Mucosa of rectum (tissue), 2 donors: Measurements from ENCODE around the gene BRD7.

Source experiments
- H3K27ac ChIP-seq, 2 donors: one replicate each; pipeline ENCODE4 v1.7.0; 2013; ENCODE audit warnings: inconsistent platforms in 2 of 2, low read depth in 2 of 2, low read length in 2 of 2
- H3K27me3 ChIP-seq, 2 donors: one replicate each; pipeline ENCODE4 v1.7.0; 2013; ENCODE audit warnings: low read length in 2 of 2; ENCODE audit not compliant: control insufficient read depth in 2 of 2, insufficient read depth in 2 of 2
- H3K36me3 ChIP-seq, 2 donors: one replicate each; pipeline ENCODE4 v1.7.0; 2013; ENCODE audit warnings: low read length in 2 of 2; ENCODE audit not compliant: control insufficient read depth in 2 of 2, insufficient read depth in 2 of 2
- H3K4me1 ChIP-seq, 2 donors: one replicate each; pipeline ENCODE4 v1.7.0; 2013; ENCODE audit warnings: low read length in 2 of 2, mild to moderate bottlenecking in 1 of 2; ENCODE audit not compliant: control insufficient read depth in 2 of 2, insufficient read depth in 2 of 2
- H3K4me3 ChIP-seq, 2 donors: one replicate each; pipeline ENCODE4 v1.7.0; 2013; ENCODE audit warnings: low read length in 2 of 2
- H3K9ac ChIP-seq, 2 donors: one replicate each; pipeline ENCODE4 v1.7.0; 2013; ENCODE audit warnings: low read length in 2 of 2, low read depth in 1 of 2, mild to moderate bottlenecking in 1 of 2
- H3K9me3 ChIP-seq, 2 donors: one replicate each; pipeline ENCODE4 v1.7.0; 2013; ENCODE audit warnings: low read length in 2 of 2; ENCODE audit not compliant: control insufficient read depth in 2 of 2
- donor health status: healthy.
- donor health status: Normal muscosa, but diverticular disease.

The BRD7 gene

DNA sequence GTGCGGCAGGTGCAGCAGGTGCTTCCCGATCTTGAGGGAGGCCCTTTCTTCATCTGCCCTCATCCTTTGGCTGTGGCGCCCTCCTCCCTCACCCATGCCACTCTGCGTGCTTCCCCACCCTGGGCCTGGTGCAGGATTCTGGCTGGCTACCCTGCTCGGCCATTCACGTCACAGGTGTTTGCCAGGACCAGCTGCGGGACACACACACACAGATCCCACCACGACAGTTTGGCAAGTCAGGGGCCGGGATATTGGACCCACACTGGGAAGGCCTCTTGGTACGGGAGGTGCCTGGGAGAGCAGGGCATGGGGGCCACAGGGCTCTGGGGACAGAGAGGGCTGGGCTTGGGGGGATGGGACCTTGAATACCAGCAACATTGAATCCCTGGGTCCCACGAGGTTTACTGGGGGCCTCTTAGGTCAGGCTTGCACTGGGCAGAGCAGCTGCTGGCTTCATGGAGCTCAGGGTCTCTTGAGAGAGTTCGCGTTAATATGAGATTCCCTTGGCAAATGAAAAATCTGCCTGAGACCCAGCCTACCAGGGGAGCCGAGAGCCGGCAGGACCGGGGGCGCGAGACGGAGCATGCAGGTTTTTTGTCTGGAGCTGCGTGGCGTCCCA lies 87.3 kb downstream of the BRD7 start:
- Histone ChIP-seq H3K9ac (peak overlapping the region in 1 of 2 donors; percentile 0), H3K27me3 (no peaks in the 10 kb centered on the region), H3K4me1 (peaks cover 32 to 33% of the 10 kb centered on the region in 2 donors), H3K9me3 (no peaks in the 10 kb centered on the region), H3K36me3 (no peaks in the 10 kb centered on the region), H3K4me3 (peak overlapping the region in 1 of 2 donors; percentile 26), H3K27ac (peak overlapping the region; percentile 8 to 45)

GRCh38 chr16:50280932-50281331 lies 87.9 kb downstream of the BRD7 start:
- no peaks in the 10 kb centered on the region for H3K9me3 ChIP-seq
- peak overlapping the region in 1 of 2 donors; percentile 45 for H3K27ac ChIP-seq
- H3K9ac ChIP-seq: no peak overlapping the region
- H3K4me3 ChIP-seq: peak overlapping the region in 1 of 2 donors; percentile 20
- H3K36me3 ChIP-seq: no peaks in the 10 kb centered on the region
- no peaks in the 10 kb centered on the region for H3K27me3 ChIP-seq
- H3K4me1 ChIP-seq: peaks cover 32 to 33% of the 10 kb centered on the region in 2 donors

- Histone ChIP-seq H3K9ac (peak overlapping the region; percentile 2 to 52), H3K4me3 (peak overlapping the region in 1 of 2 donors; percentile 44), H3K36me3 (no peaks in the 10 kb centered on the region), H3K9me3 (no peaks in the 10 kb centered on the region), H3K4me1 (peaks cover 32 to 33% of the 10 kb centered on the region in 2 donors), H3K27ac (peak overlapping the region; percentile 18 to 56), H3K27me3 (no peaks in the 10 kb centered on the region)
Observed at GRCh38 chr16:50279504-50279865, 89.3 kb downstream of the BRD7 start.

DNA sequence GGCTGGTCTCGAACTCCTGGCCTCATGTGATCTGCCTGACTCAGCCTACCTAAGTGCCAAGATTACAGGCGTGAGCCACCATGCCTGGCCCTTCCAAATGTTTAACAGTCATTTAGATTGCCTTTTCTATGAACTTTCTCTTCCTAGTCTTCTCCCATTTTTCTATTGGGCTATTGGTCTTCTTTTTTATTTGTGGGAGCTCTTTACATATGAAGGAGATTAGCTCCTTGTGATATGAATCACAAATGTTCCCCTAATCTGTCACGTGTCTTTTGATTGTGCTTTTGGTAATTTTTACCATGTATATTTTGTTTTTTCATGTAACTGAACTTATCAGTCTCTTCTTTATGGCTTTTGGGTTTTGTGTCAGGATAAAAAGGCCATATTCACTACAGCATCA lies 90.5 kb downstream of the BRD7 start:
- no peaks in the 10 kb centered on the region for H3K36me3 ChIP-seq
- H3K4me3 ChIP-seq: no peak overlapping the region
- H3K27me3 ChIP-seq: no peaks in the 10 kb centered on the region
- no peak overlapping the region for H3K27ac ChIP-seq
- H3K9ac ChIP-seq: no peak overlapping the region
- no peaks in the 10 kb centered on the region for H3K9me3 ChIP-seq
- H3K4me1 ChIP-seq: peaks cover 23 to 26% of the 10 kb centered on the region in 2 donors

GRCh38 chr16:50276801-50277555 lies 91.8 kb downstream of the BRD7 start:
- Histone ChIP-seq H3K36me3 (no peaks in the 10 kb centered on the region), H3K27me3 (no peaks in the 10 kb centered on the region), H3K4me1 (peaks cover 18 to 20% of the 10 kb centered on the region in 2 donors), H3K9me3 (no peaks in the 10 kb centered on the region), H3K9ac (no peak overlapping the region), H3K27ac (no peak overlapping the region), H3K4me3 (no peak overlapping the region)

DNA sequence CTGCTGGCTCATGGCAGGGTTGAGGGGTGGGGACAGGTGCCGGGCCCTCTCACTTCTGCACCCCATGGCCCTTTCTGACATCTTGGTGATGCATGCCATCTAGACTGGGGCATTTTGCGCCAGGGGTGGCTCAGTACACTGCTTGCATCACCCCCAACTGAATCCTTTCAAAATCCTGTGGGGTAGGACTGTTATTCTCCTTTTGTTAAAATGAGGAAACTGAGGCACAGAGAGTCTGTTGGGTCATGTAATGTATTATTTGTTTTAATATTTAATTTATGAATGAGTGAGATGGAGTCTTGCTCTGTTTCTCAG lies 92.5 kb downstream of the BRD7 start:
- Histone ChIP-seq H3K9me3 (no peaks in the 10 kb centered on the region), H3K36me3 (no peaks in the 10 kb centered on the region), H3K27ac (peak overlapping the region in 1 of 2 donors; percentile 32), H3K9ac (no peak overlapping the region), H3K4me1 (peaks cover 14 to 16% of the 10 kb centered on the region in 2 donors), H3K4me3 (no peak overlapping the region), H3K27me3 (no peaks in the 10 kb centered on the region)

DNA sequence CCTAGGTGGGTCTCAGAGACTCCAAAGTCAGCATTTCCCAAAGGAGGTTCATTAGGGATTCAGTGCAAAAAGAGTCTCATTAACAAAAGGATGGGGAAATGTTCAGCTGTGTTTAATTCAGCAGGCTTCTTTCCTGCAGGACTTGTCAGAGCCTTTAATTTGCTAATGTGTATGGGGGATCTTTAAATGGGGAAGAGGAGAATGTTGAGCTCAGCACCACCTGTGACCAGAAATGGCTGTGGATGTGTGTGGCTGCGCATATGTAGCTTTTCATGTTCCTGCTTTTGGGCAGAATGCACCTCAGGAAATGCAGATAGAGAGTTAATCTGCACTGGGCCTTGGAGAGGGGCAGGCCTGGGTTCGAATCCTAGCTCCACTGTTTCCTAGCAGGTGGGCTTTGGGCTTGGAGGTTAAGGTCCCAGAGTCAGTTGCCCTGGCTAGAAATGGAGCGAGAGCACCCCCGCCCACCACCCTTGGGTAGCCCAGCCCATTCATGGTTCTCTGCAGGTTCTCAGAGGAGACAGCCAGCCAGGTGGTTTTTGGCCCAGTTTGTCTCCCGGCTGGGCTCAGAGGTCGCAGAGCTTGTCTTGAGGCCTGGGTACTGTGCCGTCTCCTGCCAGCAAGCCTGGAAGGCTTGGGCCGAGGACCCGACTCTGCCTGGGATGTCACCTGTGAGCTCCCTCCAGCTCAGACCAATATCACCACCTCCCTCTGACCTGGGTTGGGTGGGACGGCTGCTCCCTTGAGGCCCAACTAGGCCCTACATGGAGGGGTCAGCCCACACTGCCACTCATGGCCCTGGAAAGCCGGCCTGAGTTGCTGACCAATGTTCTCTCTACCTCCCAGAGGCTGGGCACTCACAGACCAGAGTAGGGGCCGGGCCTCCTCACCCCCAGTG lies 93.1 kb downstream of the BRD7 start:
- H3K4me3 ChIP-seq: peak overlapping the region; percentile 5 to 66
- peak overlapping the region in 1 of 2 donors; percentile 84 for H3K27ac ChIP-seq
- H3K9me3 ChIP-seq: no peaks in the 10 kb centered on the region
- no peak overlapping the region for H3K9ac ChIP-seq
- H3K36me3 ChIP-seq: no peaks in the 10 kb centered on the region
- H3K4me1 ChIP-seq: peaks cover 10 to 11% of the 10 kb centered on the region in 2 donors
- no peaks in the 10 kb centered on the region for H3K27me3 ChIP-seq

- H3K4me1 ChIP-seq: peaks cover 7 to 11% of the 10 kb centered on the region in 2 donors
- no peaks in the 10 kb centered on the region for H3K9me3 ChIP-seq
- H3K27me3 ChIP-seq: no peaks in the 10 kb centered on the region
- peak overlapping the region; percentile 5 to 66 for H3K4me3 ChIP-seq
- H3K27ac ChIP-seq: peak overlapping the region in 1 of 2 donors; percentile 84
- peak overlapping the region; percentile 36 to 70 for H3K9ac ChIP-seq
- H3K36me3 ChIP-seq: no peaks in the 10 kb centered on the region
Observed at GRCh38 chr16:50275098-50275415, 93.7 kb downstream of the BRD7 start.

DNA sequence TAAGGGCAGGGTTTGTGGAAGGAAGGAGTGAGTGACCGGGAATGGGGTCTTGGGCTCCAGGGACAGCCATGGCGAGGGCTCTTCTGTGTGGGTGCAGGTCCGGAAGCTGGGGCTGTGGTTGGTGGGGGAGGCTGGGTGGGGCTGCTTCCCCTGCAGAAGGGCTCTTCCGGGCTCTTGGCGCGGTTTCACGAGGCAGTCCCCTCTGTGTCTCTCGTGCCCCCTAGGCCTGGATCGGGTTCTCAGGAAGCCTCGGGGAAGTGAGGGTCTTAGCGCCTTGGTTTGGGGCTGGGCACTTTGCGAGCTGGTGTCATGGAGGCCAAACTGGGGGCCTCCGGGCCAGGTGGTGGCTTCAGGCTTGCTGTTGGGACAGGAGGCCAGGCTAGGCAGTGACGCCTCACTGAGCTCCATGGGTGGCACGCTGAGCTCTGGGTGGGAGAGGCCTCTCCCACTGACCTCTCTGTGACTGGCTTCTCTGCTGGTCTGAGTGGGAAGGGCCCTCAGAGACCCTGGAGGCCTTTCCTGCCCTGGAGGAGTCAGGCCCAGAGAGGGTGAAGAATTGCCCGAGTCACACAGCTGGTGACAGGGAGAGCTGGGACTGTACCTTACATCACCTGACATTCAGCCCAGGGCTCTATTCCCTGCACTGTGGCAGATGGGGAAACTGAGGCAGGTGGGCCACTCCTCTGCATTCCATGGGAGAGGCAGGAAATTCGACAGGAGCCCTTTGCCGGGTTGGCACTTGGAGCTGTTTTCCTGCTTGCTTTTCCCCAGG lies 94.3 kb downstream of the BRD7 start:
- Histone ChIP-seq H3K9ac (peak overlapping the region; percentile 38 to 70), H3K27ac (peak overlapping the region; percentile 55 to 84)

More for the DNA sequence above, 94.3 kb downstream of the BRD7 start:
- Histone ChIP-seq H3K4me1 (peaks cover 5 to 10% of the 10 kb centered on the region in 2 donors), H3K9me3 (no peaks in the 10 kb centered on the region), H3K36me3 (no peaks in the 10 kb centered on the region), H3K27me3 (no peaks in the 10 kb centered on the region), H3K4me3 (peak overlapping the region; percentile 39 to 66)
